Panc1 (cell line): Measurements from ENCODE around the gene ZCCHC14.

Experiments
- POLR2AphosphoS5 ChIP-seq: IDR thresholded peaks from 2 replicates; pipeline ENCODE4 v1.6.1; 2012; ENCODE audit warnings: mild to moderate bottlenecking, low read depth, low read length, moderate library complexity
- TF ChIP-seq, protein P1 (sequence below): fragments of 450-650 bp; IDR thresholded peaks from 2 replicates; pipeline ENCODE4 v1.5.1; 2017; ENCODE audit warnings: mild to moderate bottlenecking
- TF ChIP-seq, protein P2 (sequence below), 2 experiments: IDR thresholded peaks; 2 replicates each; pipeline ENCODE4 v1.6.1; 2011 to 2012; ENCODE audit warnings: low read depth in 2 of 2, control low read depth in 1 of 2, low read length in 1 of 2, mild to moderate bottlenecking in 1 of 2, moderate library complexity in 1 of 2; ENCODE audit not compliant: insufficient read depth in 1 of 2

DNA sequence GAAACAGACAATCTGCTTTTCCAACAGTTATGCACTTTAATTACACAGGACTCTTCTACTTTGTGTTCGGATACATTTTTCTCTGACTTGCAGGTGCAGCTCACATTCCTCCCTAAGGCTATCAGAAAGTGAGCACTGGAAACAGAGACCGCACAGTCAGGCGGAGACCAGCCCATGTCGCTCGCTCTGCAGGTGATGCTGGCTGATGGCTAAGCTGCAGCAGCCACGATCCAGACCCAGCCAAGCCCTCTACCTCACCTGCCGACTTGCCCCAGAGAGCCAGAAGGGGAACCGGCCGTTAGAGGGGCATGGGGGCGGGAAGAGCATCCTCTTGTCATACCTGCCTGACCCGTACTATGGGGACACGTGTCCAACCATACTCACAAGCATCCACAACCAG lies 66.9 kb downstream of the ZCCHC14 start:
- TF ChIP-seq, protein P1, sequence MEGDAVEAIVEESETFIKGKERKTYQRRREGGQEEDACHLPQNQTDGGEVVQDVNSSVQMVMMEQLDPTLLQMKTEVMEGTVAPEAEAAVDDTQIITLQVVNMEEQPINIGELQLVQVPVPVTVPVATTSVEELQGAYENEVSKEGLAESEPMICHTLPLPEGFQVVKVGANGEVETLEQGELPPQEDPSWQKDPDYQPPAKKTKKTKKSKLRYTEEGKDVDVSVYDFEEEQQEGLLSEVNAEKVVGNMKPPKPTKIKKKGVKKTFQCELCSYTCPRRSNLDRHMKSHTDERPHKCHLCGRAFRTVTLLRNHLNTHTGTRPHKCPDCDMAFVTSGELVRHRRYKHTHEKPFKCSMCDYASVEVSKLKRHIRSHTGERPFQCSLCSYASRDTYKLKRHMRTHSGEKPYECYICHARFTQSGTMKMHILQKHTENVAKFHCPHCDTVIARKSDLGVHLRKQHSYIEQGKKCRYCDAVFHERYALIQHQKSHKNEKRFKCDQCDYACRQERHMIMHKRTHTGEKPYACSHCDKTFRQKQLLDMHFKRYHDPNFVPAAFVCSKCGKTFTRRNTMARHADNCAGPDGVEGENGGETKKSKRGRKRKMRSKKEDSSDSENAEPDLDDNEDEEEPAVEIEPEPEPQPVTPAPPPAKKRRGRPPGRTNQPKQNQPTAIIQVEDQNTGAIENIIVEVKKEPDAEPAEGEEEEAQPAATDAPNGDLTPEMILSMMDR: no peak
- TF ChIP-seq, protein P2, sequence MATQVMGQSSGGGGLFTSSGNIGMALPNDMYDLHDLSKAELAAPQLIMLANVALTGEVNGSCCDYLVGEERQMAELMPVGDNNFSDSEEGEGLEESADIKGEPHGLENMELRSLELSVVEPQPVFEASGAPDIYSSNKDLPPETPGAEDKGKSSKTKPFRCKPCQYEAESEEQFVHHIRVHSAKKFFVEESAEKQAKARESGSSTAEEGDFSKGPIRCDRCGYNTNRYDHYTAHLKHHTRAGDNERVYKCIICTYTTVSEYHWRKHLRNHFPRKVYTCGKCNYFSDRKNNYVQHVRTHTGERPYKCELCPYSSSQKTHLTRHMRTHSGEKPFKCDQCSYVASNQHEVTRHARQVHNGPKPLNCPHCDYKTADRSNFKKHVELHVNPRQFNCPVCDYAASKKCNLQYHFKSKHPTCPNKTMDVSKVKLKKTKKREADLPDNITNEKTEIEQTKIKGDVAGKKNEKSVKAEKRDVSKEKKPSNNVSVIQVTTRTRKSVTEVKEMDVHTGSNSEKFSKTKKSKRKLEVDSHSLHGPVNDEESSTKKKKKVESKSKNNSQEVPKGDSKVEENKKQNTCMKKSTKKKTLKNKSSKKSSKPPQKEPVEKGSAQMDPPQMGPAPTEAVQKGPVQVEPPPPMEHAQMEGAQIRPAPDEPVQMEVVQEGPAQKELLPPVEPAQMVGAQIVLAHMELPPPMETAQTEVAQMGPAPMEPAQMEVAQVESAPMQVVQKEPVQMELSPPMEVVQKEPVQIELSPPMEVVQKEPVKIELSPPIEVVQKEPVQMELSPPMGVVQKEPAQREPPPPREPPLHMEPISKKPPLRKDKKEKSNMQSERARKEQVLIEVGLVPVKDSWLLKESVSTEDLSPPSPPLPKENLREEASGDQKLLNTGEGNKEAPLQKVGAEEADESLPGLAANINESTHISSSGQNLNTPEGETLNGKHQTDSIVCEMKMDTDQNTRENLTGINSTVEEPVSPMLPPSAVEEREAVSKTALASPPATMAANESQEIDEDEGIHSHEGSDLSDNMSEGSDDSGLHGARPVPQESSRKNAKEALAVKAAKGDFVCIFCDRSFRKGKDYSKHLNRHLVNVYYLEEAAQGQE (IDR thresholded peaks at IDR 0.05; ENCODE audit: insufficient read depth in 1 of 2, low read depth in 2 of 2, low read length in 1 of 2): no peak
- TF ChIP-seq POLR2AphosphoS5: no peak
